H1 (cell line): ENCODE data around the gene MGAT5. TPM values are rescaled to one million over a fixed set of nuclear protein-coding genes. Genes with fewer than 3 reads are reported as not detected.

Source experiments
- CTCF ChIA-PET: fragments of 300-600 bp; sonication (Branson Sonifier 250); formaldehyde crosslinking; loops from one replicate; lab custom pipeline; 2021; ENCODE audit not compliant: partially characterized antibody; lab: Charles Lee
- POLR2A ChIA-PET: fragments of 300-600 bp; sonication (Branson Sonifier 250); formaldehyde crosslinking; loops from one replicate; lab custom pipeline; 2021; ENCODE audit warnings: inconsistent platforms; ENCODE audit not compliant: partially characterized antibody; lab: Charles Lee
- DNase-seq, 2 experiments: peaks; one replicate each; pipeline versions ENCODE4 v3.0.0 to v3.0.0-alpha.2; 2010 to 2022; ENCODE audit warnings: low spot score in 2 of 2, low read depth in 1 of 2, mixed read lengths in 1 of 2
- FAIRE-seq: peaks from 2 replicates; lab custom pipeline; 2011; peaks lifted over from hg19 to GRCh38; lab: Jason Lieb, UNC
- H2AFZ ChIP-seq: 2 replicates; pipeline ENCODE4 v1.8.1; 2012; ENCODE audit warnings: low read length, inconsistent platforms
- H2AK5ac ChIP-seq: 2 replicates; pipeline ENCODE4 v1.6.1; 2013; ENCODE audit warnings: low read depth, low read length
- H2BK120ac ChIP-seq: replicated peaks from 2 replicates; pipeline ENCODE3; 2013; ENCODE audit warnings: low read depth, low read length, inconsistent platforms
- H2BK12ac ChIP-seq: 2 replicates; pipeline ENCODE4 v1.6.1; 2013; ENCODE audit warnings: low read depth, low read length
- H2BK15ac ChIP-seq: 2 replicates; pipeline ENCODE4 v1.6.1; 2013; ENCODE audit warnings: low read length
- H2BK20ac ChIP-seq: 2 replicates; pipeline ENCODE4 v1.6.1; 2013; ENCODE audit warnings: low read length
- H2BK5ac ChIP-seq: 2 replicates; pipeline ENCODE4 v1.6.1; 2013; ENCODE audit warnings: low read depth, low read length
- H3K14ac ChIP-seq: 2 replicates; pipeline ENCODE4 v1.6.1; 2013; ENCODE audit warnings: inconsistent platforms; ENCODE audit not compliant: insufficient read length
- H3K18ac ChIP-seq: 2 replicates; pipeline ENCODE4 v1.6.1; 2013; ENCODE audit warnings: low read length; ENCODE audit errors: extremely low read depth
- H3K23ac ChIP-seq: 2 replicates; pipeline ENCODE4 v1.6.1; 2013; ENCODE audit warnings: inconsistent platforms; ENCODE audit not compliant: insufficient read length
- H3K23me2 ChIP-seq: 2 replicates; pipeline ENCODE4 v1.6.1; 2013; ENCODE audit warnings: low read depth, low read length
- H3K27ac ChIP-seq: 2 replicates; pipeline ENCODE4 v1.6.1; 2011; ENCODE audit warnings: low read depth, low read length, inconsistent platforms
- H3K27me3 ChIP-seq, 4 experiments: replicated peaks in 1 of 4; 1 replicate in 1 of 4; 2 replicates in 3 of 4; pipeline versions ENCODE4 v1.6.1 to v1.8.1; 2011 to 2013; ENCODE audit warnings: low read length in 3 of 4, mild to moderate bottlenecking in 3 of 4, inconsistent platforms in 2 of 4, mixed read lengths in 2 of 4, moderate library complexity in 1 of 4; ENCODE audit not compliant: control insufficient read depth in 3 of 4, insufficient read depth in 3 of 4; ENCODE audit errors: extremely low read depth in 1 of 4
- H3K36me3 ChIP-seq, 4 experiments: 2 replicates each; pipeline versions ENCODE4 v1.6.1 to v1.8.1; 2011 to 2013; ENCODE audit warnings: mild to moderate bottlenecking in 4 of 4, low read length in 3 of 4, moderate library complexity in 2 of 4, control low read depth in 1 of 4, inconsistent platforms in 1 of 4; ENCODE audit not compliant: insufficient read depth in 4 of 4, control insufficient read depth in 2 of 4
- H3K4ac ChIP-seq: replicated peaks from 2 replicates; pipeline ENCODE3; 2013; ENCODE audit warnings: low read length, low read depth, mixed read lengths, inconsistent platforms; ENCODE audit not compliant: insufficient read length
- H3K4me1 ChIP-seq, 4 experiments: replicated peaks in 1 of 4; 1 replicate in 1 of 4; 2 replicates in 3 of 4; pipeline versions ENCODE4 v1.6.1 to v1.8.1; 2011 to 2013; ENCODE audit warnings: low read length in 3 of 4, inconsistent platforms in 2 of 4, mixed read lengths in 1 of 4; ENCODE audit not compliant: insufficient read depth in 4 of 4, control insufficient read depth in 3 of 4
- H3K4me2 ChIP-seq, 2 experiments: 2 replicates each; pipeline versions ENCODE4 v1.6.1 to v1.8.1; 2011 to 2013; ENCODE audit warnings: low read depth in 2 of 2, low read length in 2 of 2, control low read depth in 1 of 2, inconsistent platforms in 1 of 2, mild to moderate bottlenecking in 1 of 2; ENCODE audit not compliant: insufficient read depth in 1 of 2
- H3K4me3 ChIP-seq, 4 experiments: fragments of 200-600, 300-600 bp in 1 of 4; sonication (generic), shearing (Covaris generic), sonication (Bioruptor Twin) in 1 of 4; 2 replicates each; pipeline versions ENCODE4 v1.5.1 to v1.8.1; 2011 to 2016; ENCODE audit warnings: low read length in 4 of 4, low read depth in 3 of 4, control low read depth in 2 of 4, inconsistent platforms in 2 of 4, mild to moderate bottlenecking in 2 of 4, mixed read lengths in 1 of 4, moderate library complexity in 1 of 4; ENCODE audit not compliant: insufficient read depth in 2 of 4; ENCODE audit errors: extremely low read depth in 1 of 4
- H3K56ac ChIP-seq: replicated peaks from 2 replicates; pipeline ENCODE3; 2013; ENCODE audit warnings: low read depth, mild to moderate bottlenecking, mixed read lengths, low read length, inconsistent platforms; ENCODE audit not compliant: insufficient read length
- H3K79me1 ChIP-seq: 2 replicates; pipeline ENCODE4 v1.6.1; 2013; ENCODE audit warnings: low read depth, low read length, control low read depth
- H3K79me2 ChIP-seq, 2 experiments: 2 replicates each; pipeline versions ENCODE4 v1.6.1 to v1.8.1; 2012 to 2013; ENCODE audit warnings: low read length in 2 of 2, mild to moderate bottlenecking in 2 of 2, inconsistent platforms in 1 of 2; ENCODE audit not compliant: insufficient read depth in 2 of 2, control insufficient read depth in 1 of 2
- H3K9ac ChIP-seq, 4 experiments: replicated peaks in 1 of 4; 1 replicate in 1 of 4; 2 replicates in 3 of 4; pipeline versions ENCODE4 v1.6.1 to v1.8.1; 2011 to 2013; ENCODE audit warnings: low read depth in 3 of 4, low read length in 3 of 4, control low read depth in 2 of 4, mild to moderate bottlenecking in 2 of 4, moderate library complexity in 2 of 4, inconsistent platforms in 1 of 4; ENCODE audit errors: extremely low read depth in 1 of 4
- H3K9me3 ChIP-seq, 2 experiments: 2 replicates each; pipeline versions ENCODE4 v1.6.1 to v1.8.1; 2012 to 2013; ENCODE audit warnings: mild to moderate bottlenecking in 2 of 2, moderate library complexity in 2 of 2, control low read depth in 1 of 2, inconsistent platforms in 1 of 2, low read depth in 1 of 2, low read length in 1 of 2, mixed read lengths in 1 of 2; ENCODE audit not compliant: insufficient read depth in 2 of 2
- H4K20me1 ChIP-seq, 2 experiments: replicated peaks in 1 of 2; 2 replicates each; pipeline versions ENCODE3 to v1.8.1; 2011 to 2013; ENCODE audit warnings: inconsistent platforms in 2 of 2, low read length in 2 of 2, mild to moderate bottlenecking in 1 of 2; ENCODE audit not compliant: insufficient read depth in 2 of 2, control insufficient read depth in 1 of 2
- H4K5ac ChIP-seq: 2 replicates; pipeline ENCODE4 v1.6.1; 2013; ENCODE audit warnings: low read length, low read depth, mixed read lengths, inconsistent platforms; ENCODE audit not compliant: insufficient read length
- H4K8ac ChIP-seq: 2 replicates; pipeline ENCODE4 v1.8.0; 2013; ENCODE audit warnings: mild to moderate bottlenecking, moderate library complexity, low read length, inconsistent platforms; ENCODE audit not compliant: insufficient read depth; ENCODE audit errors: extremely low read depth
- H4K91ac ChIP-seq: replicated peaks from 2 replicates; pipeline ENCODE3; 2013; ENCODE audit warnings: low read length, mixed read lengths, inconsistent platforms; ENCODE audit not compliant: insufficient read length
- KDM5A ChIP-seq: fragments of 200-600 bp; IDR thresholded peaks from 2 replicates; pipeline ENCODE4 v1.7.1; 2012; ENCODE audit warnings: mild to moderate bottlenecking, low read length, inconsistent platforms, mixed read lengths
- RAD21 ChIP-seq, 2 experiments: IDR thresholded peaks in 1 of 2; conservative IDR thresholded peaks in 1 of 2; 2 replicates each; pipeline ENCODE4 v1.6.1; 2011; ENCODE audit warnings: low read depth in 2 of 2, low read length in 2 of 2, improper control_type of control experiment in 1 of 2, inconsistent platforms in 1 of 2, mild to moderate bottlenecking in 1 of 2, moderate library complexity in 1 of 2
- WGBS, 2 experiments: shearing (Covaris generic) in 1 of 2; methylation state at CpG; one replicate each; pipeline versions ENCODE4 v1.1.6 to v1.1.7; 2013 to 2015; ENCODE audit warnings: low lambda C conversion rate in 2 of 2, mixed read lengths in 2 of 2, inconsistent platforms in 1 of 2, low coverage in 1 of 2, missing lambda C conversion rate in 1 of 2; ENCODE audit not compliant: insufficient replicate concordance in 2 of 2, insufficient coverage in 1 of 2, insufficient read length in 1 of 2; ENCODE audit errors: extremely low coverage in 1 of 2, missing lambda C conversion rate in 1 of 2; 5-methylcytosine and 5-hydroxymethylcytosine counted together
- polyA plus RNA-seq, 7 experiments: library from polyadenylated mRNA; depleted of rRNA in 3 of 7; stranded (reverse) in 5 of 7; unstranded in 2 of 7; fragments of >200 nt in 5 of 7; fragments of 200-250 nt in 2 of 7; gene quantifications; 1 replicate in 5 of 7; 2 replicates in 1 of 7; 4 replicates in 1 of 7; pipeline versions ENCODE4 v1.2.1 to v1.2.3, GENCODE V29; 2011 to 2013; ENCODE audit warnings: missing spikeins in 2 of 7, mixed read lengths in 2 of 7
- total RNA-seq: library from RNA; stranded (reverse); fragmentation: NEBNext Ultra II Directional; extraction: Animal tissue kit (Norgen Biotek cat#: 25700); gene quantifications from 2 replicates; pipeline ENCODE4 v1.2.1, GENCODE V29; 2021

The MGAT5 gene
- total and polyA plus RNA-seq, 2 of the 8 experiments (the other 6 are each of a cell fraction or from before 2014, with no cell fraction given), result 11.2 to 49.2 TPM

DNA sequence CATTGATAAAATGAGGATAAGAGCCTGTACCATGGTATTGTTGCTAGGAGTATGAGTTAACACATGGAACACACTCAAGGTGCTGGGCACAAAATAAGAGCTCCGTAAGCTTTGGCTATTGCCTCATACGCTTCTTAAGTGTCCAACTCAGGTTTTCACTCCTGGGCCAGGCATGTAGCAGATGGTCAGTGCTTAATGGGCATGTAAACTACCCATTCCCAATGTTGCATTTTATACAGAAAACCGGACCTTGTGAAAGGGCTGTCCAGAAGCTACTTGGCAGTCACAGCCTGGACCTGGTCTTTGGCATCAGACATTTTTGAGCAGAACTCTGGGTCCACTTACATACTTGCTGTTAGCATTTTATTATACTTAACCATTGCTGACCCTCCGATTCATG lies 26.9 kb downstream of the MGAT5 start:
- Histone ChIP-seq H3K14ac (no peak overlapping the region), H4K8ac (no peak overlapping the region), H2AK5ac (no peak overlapping the region), H4K5ac (no peak overlapping the region), H3K27ac (no peak overlapping the region), H3K4me2 (no peak overlapping the region), H3K56ac (no peak overlapping the region), H2BK12ac (no peak overlapping the region), H3K18ac (no peak overlapping the region), H3K4me3 (no peak overlapping the region), H2BK5ac (no peak overlapping the region), H3K9ac (no peak overlapping the region), H2BK20ac (no peak overlapping the region), H4K91ac (no peak overlapping the region), H2BK120ac (no peak overlapping the region), H3K23ac (no peak overlapping the region), H4K20me1 (peaks cover 3 to 17% of the 10 kb centered on the region in 2 experiments), H3K4me1 (no peaks in the 10 kb centered on the region), H3K27me3 (no peaks in the 10 kb centered on the region; a peak in 2 of 7 replicates), H3K9me3 (no peaks in the 10 kb centered on the region), H3K36me3 (no peaks in the 10 kb centered on the region; a peak in 1 of 8 replicates), H2BK15ac (no peak overlapping the region), H3K79me2 (0 out of 4 replicates have a peak, but pooled peaks cover 0 to 3% of the 10 kb centered on the region in 2 experiments), H2AFZ (no peak overlapping the region), H3K79me1 (no peaks in the 10 kb centered on the region), H3K4ac (no peak overlapping the region), H3K23me2 (no peaks in the 10 kb centered on the region)
- 91% methylated on average over 4 of the region's 4 CpGs; no CpG with 5 or more reads in 1 of the 2 experiments for WGBS, 2 experiments
- ChIA-PET POLR2A (no interaction called here), CTCF (interaction anchor here (1.2 to 2.2 kb wide), 4 partner anchors 10 to 170 kb away, joined by 3 to 7 read pairs (median 5); no protein-coding TSS in a partner anchor)
- DNase-seq (no peak), FAIRE-seq (no peak)
- TF ChIP-seq RAD21 (IDR thresholded peaks at IDR 0.05 in 1 of 2, conservative IDR thresholded peaks at IDR 0.05 in 1 of 2; ENCODE audit: low read depth in 2 of 2, low read length in 2 of 2), result no peak
- TF ChIP-seq KDM5A, result no peak
